ENCODE data around the gene WFDC11. TPM values are rescaled to one million over a fixed set of nuclear protein-coding genes. Genes with fewer than 3 reads are reported as not detected.

Gene WFDC11
- total and polyA plus RNA-seq, 2 of the 4 experiments (the other 2 are of a cell fraction): not detected

- Histone ChIP-seq H2BK120ac (ENCODE audit: low read depth, low read length) (no peak overlapping the region), H3K4ac (ENCODE audit: low read depth, low read length) (no peak overlapping the region), H4K91ac (ENCODE audit: insufficient read depth, low read depth, low read length) (no peak overlapping the region), H3K9ac (ENCODE audit: low read depth, low read length) (no peak overlapping the region), H2BK15ac (ENCODE audit: low read depth, low read length) (no peak overlapping the region), H3K14ac (replicated peaks; ENCODE audit: low read depth, low read length) (no peak overlapping the region), H4K20me1 (ENCODE audit: insufficient read depth, low read length) (no peaks in the 10 kb centered on the region), H2BK20ac (ENCODE audit: low read depth, low read length) (no peak overlapping the region), H3K36me3 (ENCODE audit: control insufficient read depth, insufficient read depth, low read length) (no peaks in the 10 kb centered on the region), H3K9me1 (ENCODE audit: insufficient read depth, low read length) (no peaks in the 10 kb centered on the region), H4K5ac (ENCODE audit: low read depth, low read length) (no peak overlapping the region), H3K4me2 (ENCODE audit: low read depth, low read length) (no peak overlapping the region), H3K9me3 (ENCODE audit: control insufficient read depth, insufficient read depth, low read length) (no peaks in the 10 kb centered on the region), H3K4me1 (ENCODE audit: control insufficient read depth, insufficient read depth, low read length) (no peaks in the 10 kb centered on the region), H3K4me3 (ENCODE audit: insufficient read depth, low read depth, low read length) (no peak overlapping the region), H2BK5ac (ENCODE audit: low read depth, low read length, poor library complexity, severe bottlenecking) (no peak overlapping the region), H3K23ac (ENCODE audit: low read depth, low read length) (no peak overlapping the region), H2AFZ (replicated peaks; ENCODE audit: low read length, poor library complexity) (no peak overlapping the region), H3K79me1 (ENCODE audit: low read depth in 1 of 2, low read length in 2 of 2) (no peaks in the 10 kb centered on the region), H2AK5ac (ENCODE audit: low read depth, low read length) (no peak overlapping the region), H3K56ac (ENCODE audit: extremely low read depth, insufficient read depth, low read length) (no peak overlapping the region), H3K27me3 (ENCODE audit: control insufficient read depth, insufficient read depth, low read length) (no peaks in the 10 kb centered on the region), H3K27ac (ENCODE audit: insufficient read depth, low read length) (no peak overlapping the region), H3K18ac (ENCODE audit: low read depth, low read length) (no peak overlapping the region), H2AK9ac (replicated peaks; ENCODE audit: low read depth, low read length, poor library complexity) (no peak overlapping the region), H4K8ac (ENCODE audit: low read depth in 2 of 2, low read length in 2 of 2) (no peak overlapping the region)
- CTCF ChIA-PET: interaction anchor here (0.6 kb wide), 1 partner anchor 738 kb away, joined by 3 read pairs; no protein-coding TSS in a partner anchor
- no TSS peak for BruUV-seq (replicated peaks)
- POLR2A ChIA-PET (ENCODE audit: unreplicated experiment): no interaction called here
- no peak for ATAC-seq (ENCODE audit: low read depth)
- dilution Hi-C loops (cut with HindIII; ENCODE audit: low sequenced_read_pairs, unreplicated experiment) (no loop called here), in situ Hi-C loops (cut with MboI; ENCODE audit: low sequenced_read_pairs) (no loop called here), intact Hi-C loops (cut with micrococcal nuclease) (no loop called here)
- no peak for DNase-seq
- TF ChIP-seq FOS (IDR thresholded peaks at IDR 0.05; ENCODE audit: low read depth, low read length): no peak
- TF ChIP-seq, protein P1, sequence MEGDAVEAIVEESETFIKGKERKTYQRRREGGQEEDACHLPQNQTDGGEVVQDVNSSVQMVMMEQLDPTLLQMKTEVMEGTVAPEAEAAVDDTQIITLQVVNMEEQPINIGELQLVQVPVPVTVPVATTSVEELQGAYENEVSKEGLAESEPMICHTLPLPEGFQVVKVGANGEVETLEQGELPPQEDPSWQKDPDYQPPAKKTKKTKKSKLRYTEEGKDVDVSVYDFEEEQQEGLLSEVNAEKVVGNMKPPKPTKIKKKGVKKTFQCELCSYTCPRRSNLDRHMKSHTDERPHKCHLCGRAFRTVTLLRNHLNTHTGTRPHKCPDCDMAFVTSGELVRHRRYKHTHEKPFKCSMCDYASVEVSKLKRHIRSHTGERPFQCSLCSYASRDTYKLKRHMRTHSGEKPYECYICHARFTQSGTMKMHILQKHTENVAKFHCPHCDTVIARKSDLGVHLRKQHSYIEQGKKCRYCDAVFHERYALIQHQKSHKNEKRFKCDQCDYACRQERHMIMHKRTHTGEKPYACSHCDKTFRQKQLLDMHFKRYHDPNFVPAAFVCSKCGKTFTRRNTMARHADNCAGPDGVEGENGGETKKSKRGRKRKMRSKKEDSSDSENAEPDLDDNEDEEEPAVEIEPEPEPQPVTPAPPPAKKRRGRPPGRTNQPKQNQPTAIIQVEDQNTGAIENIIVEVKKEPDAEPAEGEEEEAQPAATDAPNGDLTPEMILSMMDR (conservative IDR thresholded peaks at IDR 0.05; ENCODE audit: low read depth, low read length): no peak
- TF ChIP-seq, protein P2, sequence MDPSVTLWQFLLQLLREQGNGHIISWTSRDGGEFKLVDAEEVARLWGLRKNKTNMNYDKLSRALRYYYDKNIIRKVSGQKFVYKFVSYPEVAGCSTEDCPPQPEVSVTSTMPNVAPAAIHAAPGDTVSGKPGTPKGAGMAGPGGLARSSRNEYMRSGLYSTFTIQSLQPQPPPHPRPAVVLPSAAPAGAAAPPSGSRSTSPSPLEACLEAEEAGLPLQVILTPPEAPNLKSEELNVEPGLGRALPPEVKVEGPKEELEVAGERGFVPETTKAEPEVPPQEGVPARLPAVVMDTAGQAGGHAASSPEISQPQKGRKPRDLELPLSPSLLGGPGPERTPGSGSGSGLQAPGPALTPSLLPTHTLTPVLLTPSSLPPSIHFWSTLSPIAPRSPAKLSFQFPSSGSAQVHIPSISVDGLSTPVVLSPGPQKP (IDR thresholded peaks at IDR 0.05; ENCODE audit: borderline replicate concordance, low read depth, low read length): no peak
- TF ChIP-seq MXI1 (IDR thresholded peaks at IDR 0.05; ENCODE audit: borderline replicate concordance, low read depth, low read length): no peak
- TF ChIP-seq MAZ (IDR thresholded peaks at IDR 0.05; ENCODE audit: borderline replicate concordance, low read depth, low read length): no peak
- no peak for TF ChIP-seq RFX5 (IDR thresholded peaks at IDR 0.05; ENCODE audit: low read depth, low read length)
- no peak for TF ChIP-seq RCOR1 (IDR thresholded peaks at IDR 0.05; ENCODE audit: insufficient replicate concordance, low read length)
- TF ChIP-seq BHLHE40 (IDR thresholded peaks at IDR 0.05; ENCODE audit: low read depth, low read length): no peak
- TF ChIP-seq POLR2A (IDR thresholded peaks at IDR 0.05; ENCODE audit: low read depth, low read length): no peak
- TF ChIP-seq RAD21 (IDR thresholded peaks at IDR 0.05; ENCODE audit: low read length): no peak
- TF ChIP-seq CEBPB (IDR thresholded peaks at IDR 0.05; ENCODE audit: low read depth, low read length): no peak
- TF ChIP-seq MAFK (IDR thresholded peaks at IDR 0.05; ENCODE audit: low read depth, low read length): no peak
- TF ChIP-seq SMC3 (IDR thresholded peaks at IDR 0.05; ENCODE audit: low read depth, low read length): no peak
Observed at GRCh38 chr20:45612314-45612713, 57.7 kb downstream of the WFDC11 start.
